Stimulated activated CD4-positive, alpha-beta T cell treated with anti-CD3 and anti-CD28 coated beads, TNF-alpha, amount 100 ng/mL, for 24 hours (primary cell): ENCODE data around the gene ATF5.
A peak's percentile ranks its signal among the peaks of the same experiment; 100 is the strongest.

Experiments used
- DNase-seq, 3 experiments: peaks; one replicate each; pipeline ENCODE4 v3.0.0-alpha.2; 2020; ENCODE audit warnings: low read depth in 3 of 3

Gene ATF5

DNA sequence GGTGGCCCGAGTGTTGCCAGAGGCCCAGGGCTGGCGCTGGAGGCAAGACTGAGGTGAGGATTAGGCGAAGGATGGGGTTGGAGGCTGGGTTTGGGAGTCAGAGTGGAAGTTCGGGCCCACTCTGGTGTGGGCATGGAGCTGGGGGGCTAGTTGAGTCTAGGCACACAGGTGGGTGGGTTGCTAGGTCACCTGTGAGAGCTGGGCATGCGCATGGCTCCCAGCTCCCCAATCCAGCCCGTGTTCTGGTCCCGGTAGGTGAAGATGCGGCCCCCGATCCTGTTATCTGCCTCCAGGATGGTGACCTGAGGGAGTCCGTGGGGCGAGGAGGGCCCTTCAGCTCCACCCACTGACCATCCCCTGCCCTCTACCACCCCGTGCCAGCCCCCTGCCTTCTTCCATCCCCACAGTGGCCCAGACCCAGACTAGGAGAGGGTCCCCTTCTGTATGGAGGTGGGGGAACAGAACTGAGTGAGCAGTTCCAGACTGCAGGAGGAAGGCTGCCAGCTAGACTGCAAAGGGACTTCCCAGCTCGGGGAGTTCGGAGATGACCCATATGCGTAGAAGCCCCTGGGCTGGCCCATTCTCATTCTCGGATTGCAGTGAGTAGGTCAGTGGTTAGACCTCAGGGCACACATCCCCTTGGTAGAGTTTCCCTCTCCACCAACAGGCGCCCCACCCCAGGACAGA is 34.0 kb upstream of the ATF5 start:
- peak in 1 of 3 experiments; percentile 57 for DNase-seq

DNA sequence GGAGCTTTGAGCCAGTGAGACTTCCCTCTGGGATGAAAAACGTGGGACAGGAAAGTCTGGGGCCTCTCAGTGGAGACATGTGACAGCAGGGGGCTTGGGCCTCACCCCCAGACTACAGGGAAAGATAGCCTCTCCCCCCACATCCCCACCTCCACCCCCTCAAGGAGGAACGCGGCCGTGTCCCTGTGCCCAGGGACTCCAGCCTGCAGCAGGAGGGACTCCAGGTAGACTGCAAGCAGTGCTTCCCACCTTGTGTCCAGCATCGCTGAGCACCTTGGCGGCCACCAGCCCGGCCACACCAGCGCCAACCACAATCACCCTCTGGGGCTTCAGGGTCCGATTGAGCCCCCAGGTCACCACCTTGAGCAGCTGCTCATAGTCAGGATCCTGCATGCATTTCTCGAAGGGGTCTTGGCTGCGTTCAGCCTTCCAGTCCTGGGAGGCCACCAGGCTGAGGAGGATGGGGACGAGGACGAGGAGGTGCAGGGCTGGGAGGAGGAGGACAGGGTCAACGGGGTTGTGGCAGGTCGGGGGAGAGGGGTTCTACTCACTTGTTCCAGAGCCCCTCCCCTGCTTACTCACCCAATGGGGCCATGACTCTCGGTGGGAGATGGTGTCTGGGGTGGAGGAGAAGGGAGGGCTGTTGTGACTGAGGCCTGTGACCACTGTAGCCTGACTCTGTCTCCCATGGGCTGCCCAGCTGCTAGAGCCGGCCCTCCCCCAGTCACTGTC is 33.3 kb upstream of the ATF5 start:
- DNase-seq: peak in 1 of 3 experiments; percentile 53

DNA sequence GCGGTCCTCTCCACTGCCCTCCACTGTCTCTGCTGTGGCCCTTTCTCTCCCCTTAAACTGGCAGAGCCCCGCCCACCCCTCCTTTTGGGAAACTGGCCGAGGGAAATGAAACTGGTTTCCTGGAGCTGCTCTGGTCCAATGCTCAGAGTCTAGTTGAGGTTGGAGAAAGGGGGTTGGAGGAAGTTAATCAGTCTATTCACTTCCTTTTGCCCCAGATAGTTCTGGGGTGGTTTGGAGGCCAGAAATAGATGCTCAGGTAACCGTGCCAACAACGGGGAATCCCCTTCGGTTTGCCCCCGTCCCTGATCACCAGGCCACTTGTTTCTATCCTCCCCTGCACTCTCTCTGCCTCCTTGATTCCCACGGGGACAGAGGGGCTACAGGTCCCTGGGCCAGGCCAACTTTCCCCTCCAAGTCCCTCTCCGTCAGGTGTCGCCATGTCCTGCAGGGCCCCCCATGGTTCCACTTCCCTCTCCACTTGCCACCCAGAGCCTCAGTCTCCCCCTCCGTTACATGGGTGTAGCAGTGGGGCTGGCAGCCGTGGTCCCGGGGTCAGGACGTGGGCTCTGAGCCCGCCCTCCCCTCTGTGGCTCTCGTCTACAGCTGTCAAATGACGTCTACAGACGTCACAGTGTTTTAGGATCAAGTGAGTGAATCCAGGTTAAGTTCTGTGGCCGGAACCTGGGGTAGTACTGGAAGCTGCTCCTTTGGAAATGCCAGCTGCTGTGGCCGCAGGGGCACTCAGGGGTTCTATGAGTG is 32.0 kb upstream of the ATF5 start, which contains the start of gene IL4I1:
IL4I1 (minus strand) TSS at position 25 of the 759 bp plus-strand sequence. CDS start 727 bp downstream, outside the sequence.
- peak; percentile 36 to 68 (median 49) for DNase-seq

DNA sequence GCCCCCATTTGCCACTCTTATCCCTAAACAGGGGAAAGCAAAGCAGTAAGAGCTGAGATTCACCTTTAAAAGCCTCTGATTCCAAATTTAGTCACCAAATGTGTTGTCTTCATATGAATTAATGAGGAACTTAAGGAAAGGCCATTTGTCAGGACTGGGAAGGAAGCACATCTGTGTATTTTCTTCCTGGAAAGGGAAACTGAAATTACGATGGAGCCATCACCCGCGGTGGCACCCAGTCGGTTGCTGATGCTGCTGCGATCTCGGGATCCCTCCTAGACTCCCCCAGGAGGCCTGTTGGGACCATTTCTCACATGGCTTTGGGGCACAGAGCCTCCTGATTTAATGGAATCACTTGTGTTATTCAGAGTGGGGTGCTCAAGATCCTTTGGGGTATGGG is 24.9 kb upstream of the ATF5 start:
- no peak for DNase-seq

DNA sequence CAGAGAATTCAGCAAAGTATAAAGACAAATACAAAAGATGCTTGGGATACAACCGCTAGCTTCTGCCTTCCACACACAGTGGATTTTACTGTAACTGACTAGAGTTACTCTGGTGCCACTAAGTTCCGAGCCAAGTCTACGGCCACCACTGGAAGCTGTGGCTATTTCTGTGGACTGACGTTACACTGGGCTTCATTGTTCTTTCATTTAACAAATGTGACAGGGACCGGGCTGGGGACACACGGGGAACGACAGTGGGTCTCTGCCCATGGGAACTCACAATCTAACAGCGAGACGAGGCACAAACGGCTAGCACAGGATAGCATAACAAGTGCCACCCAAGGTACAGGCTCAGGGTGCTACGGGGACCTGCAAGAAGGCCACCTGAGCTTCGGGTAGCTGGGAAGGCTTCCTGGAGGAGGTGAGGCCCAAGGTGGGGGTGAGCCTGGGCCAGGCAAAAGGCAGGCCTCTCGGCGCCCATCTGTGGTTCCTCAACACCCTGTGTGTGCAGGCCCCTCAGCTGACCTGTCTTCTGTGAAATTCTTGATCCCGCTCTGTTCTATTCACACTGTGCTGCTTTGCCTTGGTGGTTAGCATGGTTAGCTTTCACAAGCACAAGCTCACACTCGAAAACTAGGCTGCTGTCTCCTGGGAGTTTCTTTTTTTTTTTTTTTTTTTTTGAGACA is 22.0 kb upstream of the ATF5 start:
- no peak for DNase-seq

DNA sequence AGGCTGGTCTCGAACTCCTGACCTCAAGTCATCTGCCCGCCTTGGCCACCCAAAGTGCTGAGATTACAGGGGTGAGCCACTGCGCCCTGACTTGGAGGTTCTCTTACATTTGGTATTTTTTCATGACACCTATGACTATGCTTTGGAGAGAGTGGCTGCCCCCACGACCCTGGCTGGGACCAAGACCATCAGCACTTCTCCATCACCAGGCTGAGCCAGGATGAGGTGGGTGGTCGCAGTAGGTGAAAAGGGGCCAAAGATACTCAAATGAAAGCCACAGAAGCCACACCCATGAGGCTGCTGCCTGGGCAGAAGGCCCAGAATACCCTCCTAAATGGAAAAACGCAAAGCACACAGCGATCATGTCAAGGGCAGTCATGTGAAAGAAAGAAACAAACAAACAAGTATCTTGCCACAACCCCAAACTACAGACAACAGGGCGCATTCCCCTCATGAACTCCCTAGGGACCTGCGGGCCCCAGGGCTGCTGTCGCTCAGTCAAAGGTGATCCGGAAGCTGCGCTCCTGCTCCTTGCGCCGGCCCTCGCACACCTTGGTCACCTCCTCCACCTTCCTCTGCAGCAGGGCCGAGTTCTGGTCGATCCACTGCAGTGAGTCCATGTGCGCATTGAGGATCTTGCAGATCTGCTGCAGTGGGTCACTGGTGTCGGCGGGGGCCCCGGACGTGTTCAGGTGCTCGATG is 21.1 kb upstream of the ATF5 start:
- DNase-seq: no peak

DNA sequence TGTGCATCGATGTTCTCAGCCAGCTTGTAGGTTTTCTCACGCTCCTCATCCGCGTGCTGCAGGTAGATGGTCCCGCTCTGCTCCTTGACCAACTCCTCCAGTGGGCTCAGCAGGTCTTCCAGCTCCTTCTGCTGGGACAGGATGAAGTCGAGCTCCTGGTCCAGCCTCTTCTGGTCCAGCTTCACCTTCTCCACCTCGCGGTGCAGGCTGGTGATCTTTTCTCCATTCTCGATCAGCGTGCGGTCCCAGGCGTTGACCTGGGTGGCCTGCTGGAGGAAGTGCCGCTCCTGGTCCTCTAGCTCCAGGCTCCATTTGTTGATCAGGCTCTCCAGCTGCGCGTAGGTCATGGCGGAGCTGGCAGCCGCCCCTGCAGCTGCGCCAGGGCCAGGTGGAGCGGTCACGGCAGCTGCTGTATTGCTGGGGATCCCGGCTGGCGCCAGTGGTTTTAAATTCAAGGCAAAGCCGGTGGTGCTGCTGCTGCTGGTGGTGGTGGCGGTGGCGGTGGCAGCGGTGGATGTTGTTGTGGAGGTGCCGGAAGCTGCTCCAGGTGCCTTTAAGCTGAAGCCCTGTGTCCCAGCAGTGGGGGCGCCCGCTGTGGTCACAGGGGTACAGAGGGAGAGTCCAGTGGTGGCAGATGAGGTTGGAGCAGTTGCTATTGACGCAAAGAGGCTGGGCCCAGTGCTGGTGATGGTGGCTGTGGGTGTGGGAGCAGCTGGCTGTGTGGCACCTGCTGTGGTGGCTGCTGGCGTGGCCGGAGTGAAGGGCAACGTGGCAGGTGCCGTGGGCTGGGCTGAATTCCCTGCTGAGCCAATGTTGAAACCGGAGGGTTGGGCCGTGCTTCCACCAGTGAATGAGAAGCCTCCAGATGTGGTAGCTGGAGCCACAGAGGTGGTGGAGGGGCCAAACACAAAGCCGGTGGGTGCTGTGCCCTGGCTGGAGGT is 20.3 kb upstream of the ATF5 start:
- DNase-seq: no peak

DNA sequence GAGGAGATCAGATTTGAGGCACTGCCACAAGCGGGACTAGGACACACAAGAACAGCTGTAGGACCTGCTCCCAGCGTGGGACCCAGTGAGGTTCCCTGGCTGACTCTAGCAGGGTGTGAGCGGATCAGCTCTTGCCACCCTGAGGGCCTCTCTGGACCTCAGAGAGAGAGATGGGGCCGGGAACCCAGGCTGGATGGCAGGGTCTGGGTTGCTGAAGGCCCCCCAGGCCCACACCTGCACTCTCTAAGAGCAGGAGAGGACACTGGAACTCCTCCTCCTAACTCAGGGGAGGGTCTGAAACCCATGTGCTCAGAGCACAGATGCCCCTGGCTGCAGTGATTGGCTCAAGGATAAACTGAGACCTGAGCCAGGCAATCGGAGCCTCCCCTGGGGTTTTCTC is 18.8 kb upstream of the ATF5 start:
- DNase-seq: no peak

DNA sequence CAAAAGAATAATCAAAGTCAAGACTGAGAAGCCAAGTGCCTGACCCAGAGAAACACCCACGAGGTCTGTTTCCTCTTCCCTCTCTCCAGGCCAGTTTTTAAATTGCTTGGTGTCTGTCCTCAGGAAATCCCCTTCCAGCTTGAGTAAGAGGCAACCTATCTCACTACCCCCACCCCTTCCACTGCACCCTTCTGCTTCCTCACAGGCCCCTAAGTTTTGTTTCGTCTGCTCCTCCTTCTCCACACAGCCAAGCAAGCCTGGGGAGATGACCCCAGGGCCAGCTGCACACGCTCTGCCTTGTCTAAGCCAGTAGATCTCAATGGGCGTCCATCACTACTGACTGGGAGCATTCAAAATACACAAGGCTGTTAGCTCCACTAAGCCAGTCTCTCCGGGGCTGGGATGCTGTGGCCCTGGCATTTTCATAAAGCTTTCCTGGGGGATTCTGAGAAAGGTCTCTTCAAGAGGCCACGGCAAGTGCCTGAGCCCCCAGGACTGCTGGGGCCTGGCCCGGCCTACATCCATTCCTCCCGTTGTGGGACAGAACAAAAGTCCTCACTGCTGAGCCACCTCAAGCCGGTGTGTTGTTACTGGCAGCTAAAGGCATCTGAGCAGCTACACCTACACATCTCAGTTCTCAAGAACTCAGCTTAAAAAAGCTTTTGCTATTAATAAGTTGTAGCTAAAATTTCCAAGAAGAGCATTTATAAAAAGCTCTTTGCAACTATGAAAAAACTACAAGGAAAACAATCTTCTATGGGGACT is 17.4 kb upstream of the ATF5 start:
- no peak for DNase-seq

DNA sequence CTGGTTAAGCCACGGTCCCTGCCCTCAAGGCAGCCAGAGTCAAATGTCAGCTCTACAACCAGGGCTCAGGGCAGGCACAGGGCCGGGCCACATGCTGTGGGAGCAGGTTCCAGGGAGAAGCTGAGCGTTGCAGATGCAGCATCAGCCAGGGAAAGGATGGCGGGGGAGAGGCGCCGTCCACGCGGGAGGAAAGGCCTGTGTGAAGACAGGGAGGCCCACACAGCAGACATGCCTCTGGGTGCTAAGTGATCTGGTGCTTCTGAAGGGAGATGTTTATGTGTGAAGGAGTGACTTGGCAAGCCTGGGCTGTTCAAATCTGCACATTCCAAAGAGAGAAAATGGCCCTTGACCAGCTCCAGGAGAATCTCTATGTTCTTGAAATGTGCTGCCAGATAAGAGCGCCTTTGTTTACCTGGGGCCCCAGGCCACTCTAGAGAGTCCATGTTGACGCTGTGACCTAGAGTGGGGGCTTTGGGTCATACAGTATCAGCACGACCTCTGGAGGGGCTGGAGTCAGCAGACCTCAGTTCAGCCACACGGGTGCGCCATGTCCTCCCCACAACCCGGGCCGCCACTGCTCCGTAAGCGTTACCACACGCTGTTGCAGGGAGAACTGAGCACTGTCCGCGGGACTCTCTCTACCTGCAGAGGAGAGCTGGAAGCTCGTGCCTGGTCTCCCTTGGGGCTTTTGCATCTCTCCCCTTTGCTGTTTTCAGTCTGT is 15.9 kb upstream of the ATF5 start:
- no peak for DNase-seq

DNA sequence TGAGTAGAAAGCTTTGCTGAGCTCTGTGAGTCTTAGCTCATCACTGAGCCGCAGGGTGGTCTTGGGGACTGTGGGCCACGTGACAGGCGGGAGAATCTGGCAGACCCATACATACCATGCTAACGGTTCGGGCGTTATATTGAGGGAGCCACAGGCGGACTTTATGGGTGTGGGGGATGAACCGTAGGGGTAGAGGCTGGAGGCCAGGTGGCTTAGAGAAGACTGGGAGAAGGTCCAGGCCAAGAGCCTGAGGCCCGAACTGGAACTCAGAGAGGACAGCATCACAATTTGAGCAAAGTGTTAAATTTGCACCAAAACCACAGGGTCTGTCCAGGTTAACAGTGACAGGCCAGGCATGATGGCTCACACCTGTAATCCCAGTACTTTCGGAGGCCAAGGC is 15.3 kb upstream of the ATF5 start:
- no peak for DNase-seq

DNA sequence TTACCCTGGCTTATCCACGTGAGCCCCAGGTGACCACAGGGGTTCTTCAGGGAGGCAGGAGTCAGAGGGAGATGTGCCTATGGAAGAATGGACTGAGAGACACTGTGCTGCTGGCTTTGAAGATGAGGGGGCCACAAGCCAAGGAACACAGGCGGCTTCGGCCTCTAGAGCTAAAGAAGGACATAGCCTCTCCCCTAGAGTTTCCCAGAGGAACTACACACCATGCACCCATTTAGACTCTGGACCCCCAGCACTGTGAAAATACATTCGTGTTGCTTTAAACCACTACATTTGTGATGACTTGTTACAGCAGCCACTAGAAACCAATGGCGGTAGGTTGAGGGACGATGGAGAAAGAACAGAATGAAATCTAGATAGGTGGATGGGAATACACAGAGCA is 13.7 kb upstream of the ATF5 start:
- DNase-seq: no peak

DNA sequence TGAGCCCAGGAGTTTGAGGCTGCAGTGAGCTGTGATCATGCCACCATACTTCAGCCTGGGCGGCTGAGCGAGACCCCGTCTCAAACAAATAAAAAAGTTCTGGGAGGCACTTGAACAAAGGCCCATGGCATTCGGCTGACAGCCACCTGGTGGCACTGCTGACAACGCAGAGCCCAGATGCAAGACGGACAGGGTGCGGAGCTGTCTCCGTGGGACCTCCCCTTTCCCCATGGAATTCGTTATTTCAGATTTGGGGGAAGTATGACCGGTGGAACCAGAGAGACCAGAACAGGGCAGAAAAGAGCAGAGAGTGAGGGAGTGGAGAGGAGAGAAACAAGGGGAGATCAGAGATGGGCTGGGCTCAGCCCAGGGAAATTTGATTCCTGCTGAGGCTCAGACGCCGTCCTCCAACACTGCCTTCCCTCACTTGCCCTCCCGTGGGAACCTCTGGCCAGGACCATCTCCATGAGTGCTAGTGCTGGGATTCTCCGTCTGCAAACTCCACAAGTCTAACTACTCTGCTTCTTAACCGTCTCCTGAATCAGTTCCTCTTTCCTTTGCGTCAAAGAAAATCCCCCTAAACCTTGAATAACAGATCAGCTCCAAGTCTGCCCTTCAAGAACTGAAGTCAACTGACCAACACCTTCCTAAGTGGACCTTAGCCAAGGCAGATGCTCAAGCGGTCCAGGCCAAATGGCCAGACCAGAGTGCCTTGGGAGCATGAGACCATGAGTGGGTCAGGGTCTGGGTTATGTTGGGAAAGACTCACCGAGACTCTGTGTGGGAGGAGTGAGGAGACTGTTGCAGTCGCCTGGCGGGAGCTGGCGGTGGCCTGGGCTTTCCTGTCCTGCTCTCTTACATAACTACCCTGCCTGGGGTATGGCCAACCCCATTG is 11.9 kb upstream of the ATF5 start:
- no peak for DNase-seq

DNA sequence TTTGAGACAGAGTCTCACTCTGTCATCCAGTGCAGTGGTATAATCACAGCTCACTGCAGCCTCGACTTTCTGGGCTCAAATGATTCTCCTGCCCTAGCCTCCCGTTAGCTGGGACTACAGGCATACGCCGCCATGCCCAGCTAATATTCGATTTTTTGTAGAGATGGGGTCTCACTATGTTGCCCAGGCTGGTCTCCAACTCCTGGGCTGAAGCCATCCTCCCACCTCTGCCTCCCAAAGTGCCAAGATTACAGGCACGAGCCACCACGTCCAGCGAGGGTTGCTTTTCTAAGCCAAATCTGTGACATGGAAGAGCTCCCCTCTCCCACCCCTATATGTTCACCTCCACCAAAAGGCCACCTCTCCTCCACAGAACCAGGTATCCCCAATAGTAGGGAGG is 10.9 kb upstream of the ATF5 start:
- no peak for DNase-seq

DNA sequence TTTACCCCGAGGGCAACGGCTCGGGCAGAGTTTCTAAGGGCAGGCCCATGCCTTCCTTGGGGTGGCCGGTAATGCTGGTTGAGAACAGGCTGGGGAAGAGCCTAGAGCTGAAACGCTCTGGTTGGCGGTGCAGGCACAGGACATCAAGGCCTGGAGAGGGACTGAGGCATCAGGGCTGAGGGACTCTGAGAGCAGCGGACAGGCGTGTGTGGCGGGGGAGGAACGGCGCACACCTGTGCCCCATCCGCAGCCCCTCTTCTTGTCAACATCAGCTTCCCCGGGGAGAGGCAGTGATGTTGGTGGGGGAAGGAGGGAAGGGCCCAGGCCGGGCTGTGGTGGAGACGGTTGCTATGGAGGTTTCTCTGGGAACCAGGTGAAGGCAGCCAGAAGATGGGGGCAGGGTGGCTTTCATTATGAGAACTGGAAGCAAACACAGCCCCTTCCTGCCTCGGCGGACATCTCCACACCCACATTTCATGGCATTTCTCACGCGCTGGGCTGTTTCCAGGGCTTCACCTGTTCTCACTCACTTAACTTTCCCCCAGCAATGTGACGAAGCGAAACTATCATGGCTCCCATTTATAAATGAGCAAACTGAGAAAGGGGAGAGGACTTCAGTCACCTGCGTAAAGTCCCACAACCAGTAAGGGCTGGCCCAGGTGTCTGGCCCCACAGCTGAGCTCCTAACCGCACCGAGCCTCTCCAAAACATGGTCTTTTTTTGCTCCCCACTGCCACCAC is 8.2 kb upstream of the ATF5 start:
- DNase-seq: no peak

DNA sequence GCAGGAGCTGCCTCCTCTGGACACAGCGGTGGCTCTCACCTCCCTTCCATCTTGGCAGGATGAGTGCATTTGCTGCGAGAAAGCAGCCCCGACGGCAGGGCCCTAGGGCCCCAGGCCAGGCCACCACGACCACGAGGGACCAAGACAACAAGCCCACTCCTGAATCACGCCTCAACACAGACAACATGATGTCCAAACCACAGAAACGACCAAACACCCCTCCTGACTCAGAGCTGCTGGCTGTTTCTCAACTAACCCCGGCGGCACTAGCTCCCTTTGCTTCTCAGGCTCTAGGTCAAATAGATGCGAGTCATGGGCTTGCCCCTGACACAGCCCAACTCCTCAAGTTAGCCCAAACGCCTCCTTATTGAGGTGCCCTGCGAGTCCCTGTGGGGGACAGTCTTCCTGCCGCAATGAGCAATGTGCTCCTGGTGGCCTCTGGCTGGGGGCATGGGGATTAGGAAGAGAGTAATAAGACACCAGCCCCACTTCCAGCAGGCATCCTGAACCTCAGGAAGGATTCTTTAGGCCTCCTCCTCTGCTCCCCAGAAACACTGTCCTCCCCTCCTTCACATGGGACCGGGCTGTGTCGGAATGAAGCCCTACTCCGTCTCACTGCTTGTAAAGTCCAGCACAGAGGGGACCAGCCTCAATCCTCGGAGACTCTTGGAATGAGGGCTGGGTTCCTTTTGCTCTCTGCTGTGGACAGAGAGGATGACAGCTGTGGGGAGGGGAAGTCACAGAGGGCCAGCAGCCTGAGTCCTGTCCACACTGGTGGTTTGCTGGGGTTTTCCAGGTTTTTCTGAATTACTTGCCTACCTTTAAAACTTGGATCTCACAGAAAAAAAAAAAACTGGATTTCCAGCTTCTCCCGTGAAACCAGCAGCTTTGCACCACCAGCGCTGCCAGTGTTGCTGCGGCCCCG is 6.9 kb upstream of the ATF5 start:
- DNase-seq: no peak
